ENCODE data around the gene RNF145. TPM values are rescaled to one million over a fixed set of nuclear protein-coding genes. Genes with fewer than 3 reads are reported as not detected.

The RNF145 gene
- total and polyA plus RNA-seq, 8 donors: 116 to 216 (median 149) TPM

DNA sequence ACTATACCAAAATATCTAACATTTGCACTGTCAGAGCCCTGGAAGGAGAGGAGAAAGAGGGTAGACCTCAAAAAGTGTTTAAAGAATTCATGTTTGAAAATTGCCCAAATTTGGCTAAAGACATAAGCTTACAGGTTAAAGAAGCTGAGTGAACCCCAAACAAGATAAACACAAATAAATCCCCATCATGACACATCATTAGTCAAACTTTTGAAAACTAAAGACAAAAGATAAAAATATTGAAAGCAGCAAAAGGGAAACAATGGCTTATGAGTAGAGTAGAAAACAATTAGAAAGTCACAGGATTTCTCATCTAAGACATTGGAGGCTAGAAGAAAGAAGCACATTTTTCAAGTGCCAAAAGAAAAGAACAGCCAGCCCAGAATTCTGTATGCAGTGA is 47.7 kb upstream of the RNF145 start:
- intact Hi-C loops (cut with DNase I): no loop called here
- no peak overlapping the region for H3K27ac ChIP-seq
- no peaks in the 10 kb centered on the region for H3K36me3 ChIP-seq
- ATAC-seq: no peak
- H3K4me1 ChIP-seq: peaks cover 0 to under 1% of the 10 kb centered on the region in 2 donors
- no peaks in the 10 kb centered on the region for H3K9me3 ChIP-seq
- no peak for TF ChIP-seq CTCF (IDR thresholded peaks at IDR 0.05)
- H3K4me3 ChIP-seq: no peak overlapping the region
- DNase-seq: no peak
- no peaks in the 10 kb centered on the region for H3K27me3 ChIP-seq

DNA sequence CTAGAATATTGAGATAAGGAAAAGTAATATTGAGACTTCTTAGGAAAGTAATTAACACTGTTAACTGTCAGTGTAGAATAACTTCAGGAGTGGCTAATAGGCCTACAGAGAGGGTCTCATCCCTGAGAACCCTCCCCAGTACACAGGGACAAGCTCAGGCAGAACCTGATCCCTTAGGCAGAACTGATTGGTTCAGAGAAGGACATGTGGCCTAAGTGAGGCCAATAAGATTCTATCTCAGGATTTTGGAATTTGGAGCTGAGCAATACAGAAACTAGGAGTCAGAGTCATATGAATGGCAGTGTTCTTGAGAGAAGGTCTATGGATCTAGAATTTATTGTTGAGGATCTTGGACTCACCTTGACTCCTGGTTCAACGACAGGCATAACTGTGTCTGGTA is 42.8 kb upstream of the RNF145 start:
- TF ChIP-seq CTCF (IDR thresholded peaks at IDR 0.05): no peak
- Histone ChIP-seq H3K4me1 (no peaks in the 10 kb centered on the region), H3K36me3 (no peaks in the 10 kb centered on the region), H3K27me3 (peaks cover 0 to 5% of the 10 kb centered on the region in 2 donors), H3K27ac (no peak overlapping the region), H3K9me3 (no peaks in the 10 kb centered on the region), H3K4me3 (no peak overlapping the region)
- intact Hi-C loops (cut with DNase I): no loop called here
- ATAC-seq (no peak), DNase-seq (no peak)

DNA sequence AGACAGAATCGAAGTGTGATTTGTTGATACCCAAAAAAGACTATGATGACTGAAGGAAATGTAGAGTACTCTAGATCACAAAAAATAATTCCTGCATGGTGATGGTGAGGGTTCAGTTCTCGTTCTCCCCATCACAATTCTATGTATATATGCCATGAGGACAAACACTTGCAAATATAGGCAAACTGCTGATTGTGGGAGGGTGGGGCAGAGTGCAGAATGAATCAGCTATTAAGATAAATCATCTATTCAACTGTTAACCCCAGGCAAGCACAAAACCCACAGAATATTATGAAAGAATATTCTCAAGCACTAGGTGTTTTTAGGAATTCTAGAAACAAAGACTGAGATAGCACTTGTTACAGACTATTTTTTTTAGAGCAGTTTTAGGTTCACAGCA is 39.8 kb upstream of the RNF145 start:
- no peak overlapping the region for H3K27ac ChIP-seq
- TF ChIP-seq CTCF (IDR thresholded peaks at IDR 0.05): no peak
- peaks cover 0 to 5% of the 10 kb centered on the region in 2 donors for H3K27me3 ChIP-seq
- ATAC-seq: no peak
- no peaks in the 10 kb centered on the region for H3K9me3 ChIP-seq
- no peak overlapping the region for H3K4me3 ChIP-seq
- no peak for DNase-seq
- no peaks in the 10 kb centered on the region for H3K36me3 ChIP-seq
- intact Hi-C loops (cut with DNase I): no loop called here
- H3K4me1 ChIP-seq: no peaks in the 10 kb centered on the region

GRCh38 chr5:159244890-159245289 is 35.5 kb upstream of the RNF145 start:
- Histone ChIP-seq H3K9me3 (no peaks in the 10 kb centered on the region), H3K4me3 (no peak overlapping the region), H3K4me1 (peaks cover 0 to 13% of the 10 kb centered on the region in 2 donors), H3K36me3 (no peaks in the 10 kb centered on the region), H3K27me3 (peaks cover 0 to 5% of the 10 kb centered on the region in 2 donors), H3K27ac (no peak overlapping the region)
- intact Hi-C loops (cut with DNase I): no loop called here
- no peak for DNase-seq
- no peak for ATAC-seq
- no peak for TF ChIP-seq CTCF (IDR thresholded peaks at IDR 0.05)

- intact Hi-C loops (cut with DNase I): no loop called here
- Histone ChIP-seq H3K4me3 (no peak overlapping the region), H3K36me3 (no peaks in the 10 kb centered on the region), H3K27ac (no peak overlapping the region), H3K9me3 (no peaks in the 10 kb centered on the region), H3K4me1 (peaks cover 0 to 13% of the 10 kb centered on the region in 2 donors), H3K27me3 (no peaks in the 10 kb centered on the region)
- DNase-seq: no peak
- no peak for ATAC-seq
- peak in 1 of 2 donors; percentile 14 for TF ChIP-seq CTCF (IDR thresholded peaks at IDR 0.05)
Observed at GRCh38 chr5:159244163-159244562, 34.8 kb upstream of the RNF145 start.
